K562 (cell line): ENCODE measurements around the gene CREB3L1. TPM values are rescaled to one million over a fixed set of nuclear protein-coding genes. Genes with fewer than 3 reads are reported as not detected.

Experiments
- NFE2L1 ChIP-seq: fragments of 450-650 bp; IDR thresholded peaks from 2 replicates; pipeline ENCODE4 v1.6.1; 2016; ENCODE audit warnings: missing genetic modification characterization, low read depth, mild to moderate bottlenecking, missing compliant biosample characterization, moderate library complexity, borderline replicate concordance
- POLR3G ChIP-seq: IDR thresholded peaks from 2 replicates; pipeline ENCODE4 v1.6.1; 2011; ENCODE audit not compliant: insufficient read length, insufficient replicate concordance; ENCODE audit errors: extremely low read depth
- SREBF2 ChIP-seq: sonication (generic); formaldehyde crosslinking; IDR thresholded peaks from 2 replicates; pipeline ENCODE4 v1.4.0; 2020; ENCODE audit warnings: mild to moderate bottlenecking, missing genetic modification reagents
- TEAD4 ChIP-seq, 2 experiments: sonication (generic) in 1 of 2; formaldehyde crosslinking in 1 of 2; IDR thresholded peaks; 2 replicates each; pipeline versions ENCODE4 v1.6.1 to v1.8.0; 2012 to 2022; ENCODE audit warnings: borderline replicate concordance in 1 of 2, inconsistent platforms in 1 of 2, low read length in 1 of 2, mild to moderate bottlenecking in 1 of 2, missing genetic modification reagents in 1 of 2
- ZFPM2 ChIP-seq: fragments of 250-450 bp; sonication (Bioruptor Pico); IDR thresholded peaks from 2 replicates; pipeline ENCODE4 v1.5.1; 2022; ENCODE audit warnings: mild to moderate bottlenecking
- ZFX ChIP-seq: sonication (generic); formaldehyde crosslinking; IDR thresholded peaks from 2 replicates; pipeline ENCODE4 v1.8.0; 2022; ENCODE audit warnings: mild to moderate bottlenecking, missing genetic modification reagents, moderate library complexity
- polyA plus RNA-seq, 8 experiments: library from polyadenylated mRNA; depleted of rRNA in 4 of 8; stranded (reverse) in 5 of 8; unstranded in 3 of 8; fragments of >200 nt; fragmentation: Nextera tagmentation in 2 of 8; fragmentation: Illumina TruSeq in 1 of 8; extraction: Ambion mirVana in 2 of 8; extraction: Trizol in 1 of 8; gene quantifications; 2 replicates each; pipeline versions ENCODE4 v1.2.1 to v1.2.3, GENCODE V29; 2011 to 2014; ENCODE audit warnings: inconsistent platforms in 1 of 8, missing spikeins in 1 of 8
- total RNA-seq, 7 experiments: library from RNA; depleted of rRNA in 6 of 7; stranded (reverse); fragments of >200 nt in 6 of 7; fragmentation: Illumina TruSeq in 2 of 7; extraction: Trizol in 2 of 7; gene quantifications; 2 replicates each; pipeline versions ENCODE4 v1.2.1 to v1.2.3, GENCODE V29; 2011 to 2021; ENCODE audit warnings: low replicate concordance in 1 of 7
- TF ChIP-seq, protein P1 (sequence below): fragments of 450-650 bp; formaldehyde crosslinking; IDR thresholded peaks from 2 replicates; pipeline ENCODE4 v1.4.0; 2020; ENCODE audit warnings: mild to moderate bottlenecking, moderate library complexity
- TF ChIP-seq, protein P2 (sequence below): fragments of 200-600 bp; sonication (generic); IDR thresholded peaks from one replicate; pipeline ENCODE4 v1.6.1; 2012; ENCODE audit warnings: mild to moderate bottlenecking, low read depth, low read length, inconsistent platforms
- TF ChIP-seq, protein P3 (sequence below): fragments of 250-450 bp; sonication (Bioruptor Pico); IDR thresholded peaks from 2 replicates; pipeline ENCODE4 v1.8.0; 2022; ENCODE audit warnings: moderate library complexity, mild to moderate bottlenecking, inconsistent platforms
- TF ChIP-seq, protein P4 (sequence below): fragments of 450-650 bp; IDR thresholded peaks from 2 replicates; pipeline ENCODE4 v1.6.1; 2016; ENCODE audit warnings: mild to moderate bottlenecking

The CREB3L1 gene
- total and polyA plus RNA-seq, 9 of the 15 experiments (the other 6 are each of a cell fraction or from before 2014, with no cell fraction given), result 1.2 to 27.6 (median 3.7) TPM

DNA sequence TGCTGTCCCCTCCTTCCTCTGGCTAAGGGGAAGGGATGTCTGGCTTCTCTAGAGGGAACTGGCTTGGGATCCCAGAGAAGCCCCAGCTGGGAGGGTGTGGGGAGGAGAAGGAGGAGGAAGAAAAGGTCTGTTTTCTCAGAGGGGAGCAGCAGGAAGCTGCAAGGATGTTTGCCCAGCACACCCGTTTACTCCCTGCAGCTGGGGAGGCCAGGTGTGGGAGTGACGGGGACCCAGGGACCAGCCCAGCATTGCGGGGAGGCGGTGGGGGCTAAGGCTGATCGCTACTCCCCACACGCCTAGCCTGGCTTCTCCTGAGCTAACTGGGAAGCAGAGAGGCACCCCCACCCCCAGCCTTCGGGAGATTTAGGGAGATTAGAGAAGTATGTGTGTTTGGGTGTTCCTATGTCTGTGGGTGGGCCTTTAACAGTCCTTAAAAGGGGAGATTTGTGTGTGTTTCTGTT is 3.9 kb downstream of the CREB3L1 start (continued):
- TF ChIP-seq TEAD4 (IDR thresholded peaks at IDR 0.05; ENCODE audit: low read length) (0 out of 2 replicates have a peak, but pooled peaks have one; percentile 18), TEAD4 (CRISPR knock-in tag; IDR thresholded peaks at IDR 0.05; ENCODE audit: borderline replicate concordance) (no peak), POLR3G (no peak), ZFPM2 (CRISPR knock-in tag) (no peak), NFE2L1 (tag) (no peak), ZFX (CRISPR knock-in tag) (no peak), SREBF2 (CRISPR knock-in tag) (0 out of 2 replicates have a peak, but pooled peaks have one; percentile 65)
- TF ChIP-seq, protein P1, sequence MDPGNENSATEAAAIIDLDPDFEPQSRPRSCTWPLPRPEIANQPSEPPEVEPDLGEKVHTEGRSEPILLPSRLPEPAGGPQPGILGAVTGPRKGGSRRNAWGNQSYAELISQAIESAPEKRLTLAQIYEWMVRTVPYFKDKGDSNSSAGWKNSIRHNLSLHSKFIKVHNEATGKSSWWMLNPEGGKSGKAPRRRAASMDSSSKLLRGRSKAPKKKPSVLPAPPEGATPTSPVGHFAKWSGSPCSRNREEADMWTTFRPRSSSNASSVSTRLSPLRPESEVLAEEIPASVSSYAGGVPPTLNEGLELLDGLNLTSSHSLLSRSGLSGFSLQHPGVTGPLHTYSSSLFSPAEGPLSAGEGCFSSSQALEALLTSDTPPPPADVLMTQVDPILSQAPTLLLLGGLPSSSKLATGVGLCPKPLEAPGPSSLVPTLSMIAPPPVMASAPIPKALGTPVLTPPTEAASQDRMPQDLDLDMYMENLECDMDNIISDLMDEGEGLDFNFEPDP, result no peak
- TF ChIP-seq, protein P2, sequence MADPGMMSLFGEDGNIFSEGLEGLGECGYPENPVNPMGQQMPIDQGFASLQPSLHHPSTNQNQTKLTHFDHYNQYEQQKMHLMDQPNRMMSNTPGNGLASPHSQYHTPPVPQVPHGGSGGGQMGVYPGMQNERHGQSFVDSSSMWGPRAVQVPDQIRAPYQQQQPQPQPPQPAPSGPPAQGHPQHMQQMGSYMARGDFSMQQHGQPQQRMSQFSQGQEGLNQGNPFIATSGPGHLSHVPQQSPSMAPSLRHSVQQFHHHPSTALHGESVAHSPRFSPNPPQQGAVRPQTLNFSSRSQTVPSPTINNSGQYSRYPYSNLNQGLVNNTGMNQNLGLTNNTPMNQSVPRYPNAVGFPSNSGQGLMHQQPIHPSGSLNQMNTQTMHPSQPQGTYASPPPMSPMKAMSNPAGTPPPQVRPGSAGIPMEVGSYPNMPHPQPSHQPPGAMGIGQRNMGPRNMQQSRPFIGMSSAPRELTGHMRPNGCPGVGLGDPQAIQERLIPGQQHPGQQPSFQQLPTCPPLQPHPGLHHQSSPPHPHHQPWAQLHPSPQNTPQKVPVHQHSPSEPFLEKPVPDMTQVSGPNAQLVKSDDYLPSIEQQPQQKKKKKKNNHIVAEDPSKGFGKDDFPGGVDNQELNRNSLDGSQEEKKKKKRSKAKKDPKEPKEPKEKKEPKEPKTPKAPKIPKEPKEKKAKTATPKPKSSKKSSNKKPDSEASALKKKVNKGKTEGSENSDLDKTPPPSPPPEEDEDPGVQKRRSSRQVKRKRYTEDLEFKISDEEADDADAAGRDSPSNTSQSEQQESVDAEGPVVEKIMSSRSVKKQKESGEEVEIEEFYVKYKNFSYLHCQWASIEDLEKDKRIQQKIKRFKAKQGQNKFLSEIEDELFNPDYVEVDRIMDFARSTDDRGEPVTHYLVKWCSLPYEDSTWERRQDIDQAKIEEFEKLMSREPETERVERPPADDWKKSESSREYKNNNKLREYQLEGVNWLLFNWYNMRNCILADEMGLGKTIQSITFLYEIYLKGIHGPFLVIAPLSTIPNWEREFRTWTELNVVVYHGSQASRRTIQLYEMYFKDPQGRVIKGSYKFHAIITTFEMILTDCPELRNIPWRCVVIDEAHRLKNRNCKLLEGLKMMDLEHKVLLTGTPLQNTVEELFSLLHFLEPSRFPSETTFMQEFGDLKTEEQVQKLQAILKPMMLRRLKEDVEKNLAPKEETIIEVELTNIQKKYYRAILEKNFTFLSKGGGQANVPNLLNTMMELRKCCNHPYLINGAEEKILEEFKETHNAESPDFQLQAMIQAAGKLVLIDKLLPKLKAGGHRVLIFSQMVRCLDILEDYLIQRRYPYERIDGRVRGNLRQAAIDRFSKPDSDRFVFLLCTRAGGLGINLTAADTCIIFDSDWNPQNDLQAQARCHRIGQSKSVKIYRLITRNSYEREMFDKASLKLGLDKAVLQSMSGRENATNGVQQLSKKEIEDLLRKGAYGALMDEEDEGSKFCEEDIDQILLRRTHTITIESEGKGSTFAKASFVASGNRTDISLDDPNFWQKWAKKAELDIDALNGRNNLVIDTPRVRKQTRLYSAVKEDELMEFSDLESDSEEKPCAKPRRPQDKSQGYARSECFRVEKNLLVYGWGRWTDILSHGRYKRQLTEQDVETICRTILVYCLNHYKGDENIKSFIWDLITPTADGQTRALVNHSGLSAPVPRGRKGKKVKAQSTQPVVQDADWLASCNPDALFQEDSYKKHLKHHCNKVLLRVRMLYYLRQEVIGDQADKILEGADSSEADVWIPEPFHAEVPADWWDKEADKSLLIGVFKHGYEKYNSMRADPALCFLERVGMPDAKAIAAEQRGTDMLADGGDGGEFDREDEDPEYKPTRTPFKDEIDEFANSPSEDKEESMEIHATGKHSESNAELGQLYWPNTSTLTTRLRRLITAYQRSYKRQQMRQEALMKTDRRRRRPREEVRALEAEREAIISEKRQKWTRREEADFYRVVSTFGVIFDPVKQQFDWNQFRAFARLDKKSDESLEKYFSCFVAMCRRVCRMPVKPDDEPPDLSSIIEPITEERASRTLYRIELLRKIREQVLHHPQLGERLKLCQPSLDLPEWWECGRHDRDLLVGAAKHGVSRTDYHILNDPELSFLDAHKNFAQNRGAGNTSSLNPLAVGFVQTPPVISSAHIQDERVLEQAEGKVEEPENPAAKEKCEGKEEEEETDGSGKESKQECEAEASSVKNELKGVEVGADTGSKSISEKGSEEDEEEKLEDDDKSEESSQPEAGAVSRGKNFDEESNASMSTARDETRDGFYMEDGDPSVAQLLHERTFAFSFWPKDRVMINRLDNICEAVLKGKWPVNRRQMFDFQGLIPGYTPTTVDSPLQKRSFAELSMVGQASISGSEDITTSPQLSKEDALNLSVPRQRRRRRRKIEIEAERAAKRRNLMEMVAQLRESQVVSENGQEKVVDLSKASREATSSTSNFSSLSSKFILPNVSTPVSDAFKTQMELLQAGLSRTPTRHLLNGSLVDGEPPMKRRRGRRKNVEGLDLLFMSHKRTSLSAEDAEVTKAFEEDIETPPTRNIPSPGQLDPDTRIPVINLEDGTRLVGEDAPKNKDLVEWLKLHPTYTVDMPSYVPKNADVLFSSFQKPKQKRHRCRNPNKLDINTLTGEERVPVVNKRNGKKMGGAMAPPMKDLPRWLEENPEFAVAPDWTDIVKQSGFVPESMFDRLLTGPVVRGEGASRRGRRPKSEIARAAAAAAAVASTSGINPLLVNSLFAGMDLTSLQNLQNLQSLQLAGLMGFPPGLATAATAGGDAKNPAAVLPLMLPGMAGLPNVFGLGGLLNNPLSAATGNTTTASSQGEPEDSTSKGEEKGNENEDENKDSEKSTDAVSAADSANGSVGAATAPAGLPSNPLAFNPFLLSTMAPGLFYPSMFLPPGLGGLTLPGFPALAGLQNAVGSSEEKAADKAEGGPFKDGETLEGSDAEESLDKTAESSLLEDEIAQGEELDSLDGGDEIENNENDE, result no peak
- TF ChIP-seq, protein P3, sequence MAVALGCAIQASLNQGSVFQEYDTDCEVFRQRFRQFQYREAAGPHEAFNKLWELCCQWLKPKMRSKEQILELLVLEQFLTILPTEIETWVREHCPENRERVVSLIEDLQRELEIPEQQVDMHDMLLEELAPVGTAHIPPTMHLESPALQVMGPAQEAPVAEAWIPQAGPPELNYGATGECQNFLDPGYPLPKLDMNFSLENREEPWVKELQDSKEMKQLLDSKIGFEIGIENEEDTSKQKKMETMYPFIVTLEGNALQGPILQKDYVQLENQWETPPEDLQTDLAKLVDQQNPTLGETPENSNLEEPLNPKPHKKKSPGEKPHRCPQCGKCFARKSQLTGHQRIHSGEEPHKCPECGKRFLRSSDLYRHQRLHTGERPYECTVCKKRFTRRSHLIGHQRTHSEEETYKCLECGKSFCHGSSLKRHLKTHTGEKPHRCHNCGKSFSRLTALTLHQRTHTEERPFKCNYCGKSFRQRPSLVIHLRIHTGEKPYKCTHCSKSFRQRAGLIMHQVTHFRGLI (CRISPR knock-in tag), result no peak
- TF ChIP-seq, protein P4, sequence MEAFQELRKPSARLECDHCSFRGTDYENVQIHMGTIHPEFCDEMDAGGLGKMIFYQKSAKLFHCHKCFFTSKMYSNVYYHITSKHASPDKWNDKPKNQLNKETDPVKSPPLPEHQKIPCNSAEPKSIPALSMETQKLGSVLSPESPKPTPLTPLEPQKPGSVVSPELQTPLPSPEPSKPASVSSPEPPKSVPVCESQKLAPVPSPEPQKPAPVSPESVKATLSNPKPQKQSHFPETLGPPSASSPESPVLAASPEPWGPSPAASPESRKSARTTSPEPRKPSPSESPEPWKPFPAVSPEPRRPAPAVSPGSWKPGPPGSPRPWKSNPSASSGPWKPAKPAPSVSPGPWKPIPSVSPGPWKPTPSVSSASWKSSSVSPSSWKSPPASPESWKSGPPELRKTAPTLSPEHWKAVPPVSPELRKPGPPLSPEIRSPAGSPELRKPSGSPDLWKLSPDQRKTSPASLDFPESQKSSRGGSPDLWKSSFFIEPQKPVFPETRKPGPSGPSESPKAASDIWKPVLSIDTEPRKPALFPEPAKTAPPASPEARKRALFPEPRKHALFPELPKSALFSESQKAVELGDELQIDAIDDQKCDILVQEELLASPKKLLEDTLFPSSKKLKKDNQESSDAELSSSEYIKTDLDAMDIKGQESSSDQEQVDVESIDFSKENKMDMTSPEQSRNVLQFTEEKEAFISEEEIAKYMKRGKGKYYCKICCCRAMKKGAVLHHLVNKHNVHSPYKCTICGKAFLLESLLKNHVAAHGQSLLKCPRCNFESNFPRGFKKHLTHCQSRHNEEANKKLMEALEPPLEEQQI, result no peak
